ENCODE results near the gene NACAD.

NACAD gene

DNA sequence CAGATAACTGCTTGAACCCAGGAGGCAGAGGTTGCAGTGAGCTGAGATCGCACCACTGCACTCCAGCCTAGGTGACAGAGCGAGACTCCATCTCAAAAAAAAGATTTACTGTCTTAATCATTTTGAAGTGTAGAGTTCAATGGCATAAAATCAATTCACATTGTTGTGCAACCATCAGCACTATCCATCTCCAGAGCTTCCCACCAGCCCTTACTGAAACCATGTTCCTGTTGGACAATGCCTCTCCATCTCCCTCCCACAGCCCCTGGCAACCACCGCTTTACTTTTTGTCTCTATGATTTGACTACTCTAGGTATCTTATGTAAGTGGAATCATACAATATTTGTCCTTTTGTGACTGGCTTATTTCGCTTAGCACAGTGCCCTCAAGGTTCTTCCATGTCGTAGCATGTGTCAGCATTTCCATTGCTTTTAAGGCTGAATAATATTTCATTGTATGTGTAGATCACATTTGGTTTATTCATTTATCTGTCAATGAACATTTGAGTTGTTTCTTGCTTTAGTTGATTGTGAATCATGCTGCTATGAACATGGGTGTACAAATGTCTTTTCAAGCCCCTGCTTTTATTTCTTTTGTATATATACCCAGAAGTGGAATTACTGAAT, 33.1 kb downstream of the NACAD start:
- no peak overlapping the region for H3K27ac ChIP-seq (ENCODE audit: low read depth, low read length)
- H3K9me3 ChIP-seq (ENCODE audit: low read length): no peaks in the 10 kb centered on the region
- no peak overlapping the region for H3K9ac ChIP-seq (ENCODE audit: low read length)
- no peak overlapping the region for H3K4me3 ChIP-seq (ENCODE audit: low read depth in 1 of 2, low read length in 2 of 2)
- H3K27me3 ChIP-seq (ENCODE audit: control insufficient read depth in 1 of 2, insufficient read depth in 2 of 2, low read length in 2 of 2): no peaks in the 10 kb centered on the region
- peaks cover 11% of the 10 kb centered on the region for H3K36me3 ChIP-seq (ENCODE audit: insufficient read depth, low read length)
- no peaks in the 10 kb centered on the region for H3K4me1 ChIP-seq (ENCODE audit: insufficient read depth, low read length)

DNA sequence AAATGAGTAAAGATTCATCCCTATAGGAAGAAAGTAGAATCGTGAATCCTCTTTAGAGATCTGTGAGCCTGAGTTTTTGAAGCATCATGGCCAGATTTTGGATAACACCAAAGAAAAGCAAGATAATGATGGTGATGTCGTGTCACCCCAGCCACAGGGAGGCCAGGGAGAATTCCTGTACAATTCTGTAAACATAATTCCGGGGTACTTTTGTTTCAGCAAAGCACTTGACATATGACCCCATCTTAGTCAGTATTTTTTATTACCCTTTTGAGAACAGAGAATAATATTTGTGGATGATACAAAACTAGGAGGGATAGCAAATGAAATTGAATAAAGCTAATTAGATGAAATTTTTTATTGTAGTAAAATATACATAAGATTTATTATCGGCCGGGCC, 33.8 kb downstream of the NACAD start:
- Histone ChIP-seq H3K4me3 (ENCODE audit: low read depth in 1 of 2, low read length in 2 of 2) (no peak overlapping the region), H3K27ac (ENCODE audit: low read depth, low read length) (no peak overlapping the region), H3K4me1 (ENCODE audit: insufficient read depth, low read length) (no peaks in the 10 kb centered on the region), H3K36me3 (ENCODE audit: insufficient read depth, low read length) (peaks cover 13% of the 10 kb centered on the region), H3K9ac (ENCODE audit: low read length) (no peak overlapping the region), H3K9me3 (ENCODE audit: low read length) (no peaks in the 10 kb centered on the region), H3K27me3 (ENCODE audit: control insufficient read depth in 1 of 2, insufficient read depth in 2 of 2, low read length in 2 of 2) (no peaks in the 10 kb centered on the region)

DNA sequence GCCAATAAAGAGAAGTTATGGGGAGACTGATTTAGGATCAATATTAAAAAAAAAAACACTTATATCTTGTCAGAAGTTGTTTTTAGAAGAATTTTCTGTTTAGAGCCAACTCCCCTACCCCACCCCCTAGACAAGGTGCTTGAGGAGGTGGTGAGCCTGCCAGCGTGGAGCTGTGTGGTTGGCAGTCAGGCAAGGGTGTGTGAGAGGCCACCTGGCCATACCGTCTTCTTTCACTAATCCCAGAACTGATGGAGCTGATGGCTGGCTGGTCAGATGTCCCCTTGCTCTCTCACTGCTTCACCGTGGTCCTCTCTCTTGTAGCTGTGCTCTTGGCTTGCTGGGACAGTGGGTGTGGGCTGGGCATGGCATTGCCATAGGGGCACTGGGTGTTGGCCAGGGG, 34.3 kb downstream of the NACAD start:
- H3K27ac ChIP-seq (ENCODE audit: low read depth, low read length): no peak overlapping the region
- no peaks in the 10 kb centered on the region for H3K4me1 ChIP-seq (ENCODE audit: insufficient read depth, low read length)
- H3K27me3 ChIP-seq (ENCODE audit: control insufficient read depth in 1 of 2, insufficient read depth in 2 of 2, low read length in 2 of 2): no peaks in the 10 kb centered on the region
- H3K4me3 ChIP-seq (ENCODE audit: low read depth in 1 of 2, low read length in 2 of 2): no peak overlapping the region
- peaks cover 13% of the 10 kb centered on the region for H3K36me3 ChIP-seq (ENCODE audit: insufficient read depth, low read length)
- no peak overlapping the region for H3K9ac ChIP-seq (ENCODE audit: low read length)
- no peaks in the 10 kb centered on the region for H3K9me3 ChIP-seq (ENCODE audit: low read length)

DNA sequence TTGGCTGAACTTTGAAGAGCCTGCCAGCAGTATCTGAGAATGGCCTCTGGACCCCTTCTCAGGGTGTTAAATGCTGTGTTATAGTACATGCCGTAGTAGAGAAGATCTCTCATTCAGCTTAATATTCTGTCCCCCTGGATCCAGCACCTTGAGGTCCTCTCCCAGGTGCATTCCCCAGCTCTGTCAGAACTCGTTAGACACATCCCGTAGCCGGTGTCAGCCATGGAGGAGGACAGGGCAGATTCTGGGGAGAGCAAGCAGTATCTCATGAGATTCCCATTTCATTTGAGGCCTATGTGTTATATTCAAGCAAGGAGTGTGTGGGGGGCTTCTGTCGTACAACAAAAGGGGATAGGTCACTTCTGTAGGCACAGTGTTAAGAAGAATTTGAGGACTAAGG, 34.8 kb downstream of the NACAD start:
- no peaks in the 10 kb centered on the region for H3K4me1 ChIP-seq (ENCODE audit: insufficient read depth, low read length)
- no peak overlapping the region for H3K9ac ChIP-seq (ENCODE audit: low read length)
- no peak overlapping the region for H3K27ac ChIP-seq (ENCODE audit: low read depth, low read length)
- no peaks in the 10 kb centered on the region for H3K9me3 ChIP-seq (ENCODE audit: low read length)
- H3K36me3 ChIP-seq (ENCODE audit: insufficient read depth, low read length): peaks cover 13% of the 10 kb centered on the region
- no peaks in the 10 kb centered on the region for H3K27me3 ChIP-seq (ENCODE audit: control insufficient read depth in 1 of 2, insufficient read depth in 2 of 2, low read length in 2 of 2)
- H3K4me3 ChIP-seq (ENCODE audit: low read depth in 1 of 2, low read length in 2 of 2): no peak overlapping the region

GRCh38 chr7:45053401-45053800, 35.4 kb downstream of the NACAD start:
- Histone ChIP-seq H3K27ac (ENCODE audit: low read depth, low read length) (no peak overlapping the region), H3K27me3 (ENCODE audit: control insufficient read depth in 1 of 2, insufficient read depth in 2 of 2, low read length in 2 of 2) (no peaks in the 10 kb centered on the region), H3K9ac (ENCODE audit: low read length) (no peak overlapping the region), H3K36me3 (ENCODE audit: insufficient read depth, low read length) (peaks cover 13% of the 10 kb centered on the region), H3K4me3 (ENCODE audit: low read depth in 1 of 2, low read length in 2 of 2) (no peak overlapping the region), H3K4me1 (ENCODE audit: insufficient read depth, low read length) (no peaks in the 10 kb centered on the region), H3K9me3 (ENCODE audit: low read length) (no peaks in the 10 kb centered on the region)

- Histone ChIP-seq H3K9me3 (ENCODE audit: low read length) (no peaks in the 10 kb centered on the region), H3K9ac (ENCODE audit: low read length) (no peak overlapping the region), H3K4me1 (ENCODE audit: insufficient read depth, low read length) (no peaks in the 10 kb centered on the region), H3K36me3 (ENCODE audit: insufficient read depth, low read length) (peaks cover 18% of the 10 kb centered on the region), H3K4me3 (ENCODE audit: low read depth in 1 of 2, low read length in 2 of 2) (no peak overlapping the region), H3K27ac (ENCODE audit: low read depth, low read length) (no peak overlapping the region), H3K27me3 (ENCODE audit: control insufficient read depth in 1 of 2, insufficient read depth in 2 of 2, low read length in 2 of 2) (no peaks in the 10 kb centered on the region)
Observed at GRCh38 chr7:45052011-45052410, 36.8 kb downstream of the NACAD start.

DNA sequence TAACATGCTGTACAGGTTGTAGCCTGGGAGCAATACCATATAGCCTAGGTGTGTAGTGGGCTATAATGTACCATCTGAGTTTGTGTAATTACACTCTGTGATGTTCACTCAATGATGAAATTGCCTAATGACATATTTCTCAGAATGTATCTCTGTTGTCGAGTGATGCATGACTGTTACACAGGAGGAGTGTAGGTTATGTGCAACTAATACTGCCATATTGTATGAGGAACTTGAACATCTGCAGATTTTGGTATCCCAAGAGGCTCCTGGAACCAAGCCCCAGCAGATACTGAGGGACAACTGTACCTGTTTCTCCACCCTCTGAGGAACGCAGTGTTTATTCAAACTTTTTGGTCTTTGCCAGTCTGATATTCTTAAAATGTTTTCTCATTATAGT, 38.6 kb downstream of the NACAD start:
- peaks cover 23% of the 10 kb centered on the region for H3K36me3 ChIP-seq (ENCODE audit: insufficient read depth, low read length)
- H3K27ac ChIP-seq (ENCODE audit: low read depth, low read length): no peak overlapping the region
- no peaks in the 10 kb centered on the region for H3K4me1 ChIP-seq (ENCODE audit: insufficient read depth, low read length)
- H3K9me3 ChIP-seq (ENCODE audit: low read length): no peaks in the 10 kb centered on the region
- no peak overlapping the region for H3K9ac ChIP-seq (ENCODE audit: low read length)
- H3K4me3 ChIP-seq (ENCODE audit: low read depth in 1 of 2, low read length in 2 of 2): no peak overlapping the region
- no peaks in the 10 kb centered on the region for H3K27me3 ChIP-seq (ENCODE audit: control insufficient read depth in 1 of 2, insufficient read depth in 2 of 2, low read length in 2 of 2)

DNA sequence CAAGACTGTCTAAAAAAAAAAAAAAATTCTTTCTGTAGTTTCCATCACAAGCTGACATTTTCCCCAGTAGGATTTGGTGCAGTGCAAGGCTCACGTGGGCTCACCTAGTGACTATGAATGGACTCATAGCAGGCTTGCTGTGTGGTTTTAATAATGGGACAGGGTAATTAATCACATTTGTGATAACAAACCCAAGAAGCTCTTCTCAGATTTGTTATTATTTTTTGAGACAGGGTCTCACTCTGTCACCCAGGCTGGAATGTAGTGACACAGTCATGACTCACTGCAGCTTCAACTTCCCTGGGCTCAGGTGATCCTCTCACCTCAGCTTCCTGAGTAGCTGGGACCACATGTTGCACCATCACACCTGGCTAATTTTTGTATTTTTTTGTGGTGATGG, 40.0 kb downstream of the NACAD start:
- Histone ChIP-seq H3K4me3 (ENCODE audit: low read depth in 1 of 2, low read length in 2 of 2) (no peak overlapping the region), H3K27me3 (ENCODE audit: control insufficient read depth in 1 of 2, insufficient read depth in 2 of 2, low read length in 2 of 2) (no peaks in the 10 kb centered on the region), H3K9ac (ENCODE audit: low read length) (no peak overlapping the region), H3K27ac (ENCODE audit: low read depth, low read length) (no peak overlapping the region), H3K4me1 (ENCODE audit: insufficient read depth, low read length) (no peaks in the 10 kb centered on the region), H3K36me3 (ENCODE audit: insufficient read depth, low read length) (peaks cover 19% of the 10 kb centered on the region), H3K9me3 (ENCODE audit: low read length) (no peaks in the 10 kb centered on the region)

- Histone ChIP-seq H3K27me3 (ENCODE audit: control insufficient read depth in 1 of 2, insufficient read depth in 2 of 2, low read length in 2 of 2) (no peaks in the 10 kb centered on the region), H3K4me1 (ENCODE audit: insufficient read depth, low read length) (no peaks in the 10 kb centered on the region), H3K4me3 (ENCODE audit: low read depth in 1 of 2, low read length in 2 of 2) (no peak overlapping the region), H3K9ac (ENCODE audit: low read length) (no peak overlapping the region), H3K36me3 (ENCODE audit: insufficient read depth, low read length) (peaks cover 17% of the 10 kb centered on the region), H3K9me3 (ENCODE audit: low read length) (no peaks in the 10 kb centered on the region), H3K27ac (ENCODE audit: low read depth, low read length) (no peak overlapping the region)
Observed at GRCh38 chr7:45044338-45044737, 44.4 kb downstream of the NACAD start.

DNA sequence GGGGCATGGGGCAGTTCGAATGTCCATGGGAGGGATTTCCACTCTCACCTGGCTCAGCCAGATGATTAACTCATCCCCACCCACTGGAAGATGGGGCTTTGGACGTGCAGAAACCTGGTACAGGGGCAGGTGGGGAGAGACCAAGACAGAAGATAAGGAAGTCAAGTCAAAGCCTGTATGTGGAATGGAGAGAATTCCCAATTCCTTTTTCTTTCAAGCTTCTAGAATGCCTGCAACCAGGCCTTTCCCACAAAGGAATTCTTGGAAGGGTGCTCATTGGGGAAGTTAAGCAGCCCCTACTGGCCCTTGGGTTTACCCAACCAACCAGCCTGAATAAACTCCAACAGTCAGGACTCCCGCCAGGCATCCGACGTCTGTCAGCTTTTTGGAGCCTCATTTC, 49.7 kb downstream of the NACAD start:
- no peaks in the 10 kb centered on the region for H3K4me1 ChIP-seq (ENCODE audit: insufficient read depth, low read length)
- no peak overlapping the region for H3K9ac ChIP-seq (ENCODE audit: low read length)
- H3K4me3 ChIP-seq (ENCODE audit: low read depth in 1 of 2, low read length in 2 of 2): no peak overlapping the region
- no peaks in the 10 kb centered on the region for H3K9me3 ChIP-seq (ENCODE audit: low read length)
- no peaks in the 10 kb centered on the region for H3K27me3 ChIP-seq (ENCODE audit: control insufficient read depth in 1 of 2, insufficient read depth in 2 of 2, low read length in 2 of 2)
- peaks cover 16% of the 10 kb centered on the region for H3K36me3 ChIP-seq (ENCODE audit: insufficient read depth, low read length)
- H3K27ac ChIP-seq (ENCODE audit: low read depth, low read length): no peak overlapping the region

- Histone ChIP-seq H3K9ac (ENCODE audit: low read length) (no peak overlapping the region), H3K27me3 (ENCODE audit: control insufficient read depth in 1 of 2, insufficient read depth in 2 of 2, low read length in 2 of 2) (no peaks in the 10 kb centered on the region), H3K27ac (ENCODE audit: low read depth, low read length) (no peak overlapping the region), H3K36me3 (ENCODE audit: insufficient read depth, low read length) (peaks cover 16% of the 10 kb centered on the region), H3K4me3 (ENCODE audit: low read depth in 1 of 2, low read length in 2 of 2) (no peak overlapping the region), H3K9me3 (ENCODE audit: low read length) (no peaks in the 10 kb centered on the region), H3K4me1 (ENCODE audit: insufficient read depth, low read length) (no peaks in the 10 kb centered on the region)
Observed at GRCh38 chr7:45037876-45038275, 50.9 kb downstream of the NACAD start.

DNA sequence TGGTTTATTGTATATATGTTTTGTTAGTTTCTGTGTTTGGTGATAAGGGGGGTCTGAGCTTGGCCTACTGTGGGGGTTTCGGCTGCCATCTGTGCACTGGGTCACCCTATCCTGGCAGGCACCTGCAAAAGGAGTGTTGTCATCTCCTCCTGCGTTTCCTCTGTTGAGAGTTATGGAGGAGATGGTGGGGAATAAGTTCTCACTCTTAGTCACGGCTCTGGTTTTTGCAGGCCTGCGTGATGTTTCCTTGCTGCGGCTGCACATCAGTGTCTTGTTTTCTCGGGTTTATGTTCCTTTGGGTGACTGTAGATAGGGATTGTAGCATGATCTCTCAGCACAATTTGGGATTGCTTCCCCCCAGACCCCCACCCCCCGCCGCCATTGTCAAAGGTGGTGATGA, 52.0 kb downstream of the NACAD start:
- H3K27ac ChIP-seq (ENCODE audit: low read depth, low read length): no peak overlapping the region
- H3K9me3 ChIP-seq (ENCODE audit: low read length): no peaks in the 10 kb centered on the region
- no peaks in the 10 kb centered on the region for H3K4me1 ChIP-seq (ENCODE audit: insufficient read depth, low read length)
- no peak overlapping the region for H3K9ac ChIP-seq (ENCODE audit: low read length)
- H3K27me3 ChIP-seq (ENCODE audit: control insufficient read depth in 1 of 2, insufficient read depth in 2 of 2, low read length in 2 of 2): no peaks in the 10 kb centered on the region
- peaks cover 16% of the 10 kb centered on the region for H3K36me3 ChIP-seq (ENCODE audit: insufficient read depth, low read length)
- no peak overlapping the region for H3K4me3 ChIP-seq (ENCODE audit: low read depth in 1 of 2, low read length in 2 of 2)

Measured in muscle layer of colon (tissue), 2 donors.